Activated T-cell treated with anti-CD3 and anti-CD28 coated beads for 4 hours (primary cell): ENCODE data around the gene ANKRD39.

ENCODE experiments used
- DNase-seq: peaks from one replicate; pipeline ENCODE4 v3.0.0-alpha.2; 2020

The ANKRD39 gene

GRCh38 chr2:96852667-96853066, 5.1 kb downstream of the ANKRD39 start:
- DNase-seq, result no peak

DNA sequence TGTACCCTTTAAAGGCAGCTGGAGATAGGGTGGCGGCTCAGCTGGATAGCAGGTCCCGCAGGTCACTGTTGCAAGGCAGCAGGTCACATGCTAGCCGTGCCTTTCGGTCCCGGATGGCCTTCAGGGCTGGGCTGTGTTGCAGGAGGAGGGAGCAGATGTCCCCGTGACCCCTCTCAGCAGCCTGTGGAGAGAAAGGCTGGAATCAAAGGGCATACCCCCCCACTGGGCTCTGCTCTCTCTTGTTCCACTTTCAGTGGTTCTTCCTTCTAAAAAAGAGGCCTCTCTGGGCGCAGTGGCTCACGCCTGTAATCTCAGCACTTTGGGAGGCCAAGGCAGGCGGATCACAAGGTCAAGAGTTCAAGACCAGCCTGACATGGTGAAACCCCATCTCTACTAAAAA, 9.6 kb downstream of the ANKRD39 start:
- no peak for DNase-seq

DNA sequence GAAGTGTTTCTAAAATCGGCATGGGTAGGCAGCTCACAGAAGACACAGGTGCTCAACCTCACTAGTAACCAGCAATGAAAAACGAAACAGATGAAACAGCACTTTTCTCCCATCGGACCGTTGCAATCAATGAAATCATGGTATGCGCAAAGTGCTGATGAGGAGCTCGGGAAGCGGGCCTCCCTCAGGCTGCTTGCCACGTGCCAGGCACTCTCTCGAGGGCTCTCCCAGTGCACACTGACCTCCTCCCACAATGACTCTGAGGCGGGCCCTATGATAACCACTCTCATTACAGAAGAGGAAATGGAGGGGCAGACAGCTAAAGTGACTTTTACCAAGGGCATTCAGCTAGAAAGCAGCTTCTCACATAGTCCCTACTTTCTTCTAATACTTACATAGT, 10.2 kb downstream of the ANKRD39 start:
- no peak for DNase-seq

GRCh38 chr2:96846825-96847224, 11.0 kb downstream of the ANKRD39 start:
- DNase-seq, result no peak

- DNase-seq, result no peak
Measured at GRCh38 chr2:96844405-96844808, 13.4 kb downstream of the ANKRD39 start.

DNA sequence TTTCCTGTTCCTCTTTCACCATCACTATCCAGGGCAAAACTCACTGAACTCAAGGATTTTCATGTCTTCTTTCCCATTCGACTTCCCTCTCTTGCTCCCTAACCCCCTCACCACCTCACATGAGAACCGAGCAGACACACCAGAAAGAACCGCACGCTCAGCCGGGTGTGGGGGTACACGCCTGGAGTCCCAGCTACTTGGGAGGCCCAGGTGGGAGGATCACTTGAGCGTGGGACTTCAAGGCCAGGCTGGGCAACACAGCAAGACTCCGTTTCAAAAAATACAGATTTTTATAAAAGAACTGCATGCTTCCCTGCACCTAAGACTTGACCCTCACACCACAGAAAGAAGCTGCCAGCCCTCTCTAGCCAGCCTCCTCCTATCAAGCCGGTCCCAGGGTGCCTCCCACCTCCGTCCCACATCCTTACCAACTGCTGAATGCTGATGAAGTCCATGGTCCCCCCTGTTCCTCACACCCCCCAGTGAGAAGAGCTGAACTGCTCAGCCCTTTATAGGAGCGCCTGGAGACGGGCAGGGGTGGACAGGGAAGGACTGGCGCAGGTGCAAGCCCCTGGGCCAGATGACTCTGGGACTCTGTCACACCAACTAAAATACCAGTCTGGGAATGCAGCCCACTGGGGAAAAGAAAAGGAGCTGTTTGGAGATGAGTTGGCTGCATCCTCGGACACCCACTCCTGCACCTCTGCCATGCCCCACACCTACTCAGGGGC, 14.1 kb downstream of the ANKRD39 start, which contains the start of gene ANKRD23:
Gene ANKRD23 (minus strand): TSS at position 484 of the 731 bp plus-strand sequence. CDS start 29 bp downstream, at position 455.
- DNase-seq, result no peak

DNA sequence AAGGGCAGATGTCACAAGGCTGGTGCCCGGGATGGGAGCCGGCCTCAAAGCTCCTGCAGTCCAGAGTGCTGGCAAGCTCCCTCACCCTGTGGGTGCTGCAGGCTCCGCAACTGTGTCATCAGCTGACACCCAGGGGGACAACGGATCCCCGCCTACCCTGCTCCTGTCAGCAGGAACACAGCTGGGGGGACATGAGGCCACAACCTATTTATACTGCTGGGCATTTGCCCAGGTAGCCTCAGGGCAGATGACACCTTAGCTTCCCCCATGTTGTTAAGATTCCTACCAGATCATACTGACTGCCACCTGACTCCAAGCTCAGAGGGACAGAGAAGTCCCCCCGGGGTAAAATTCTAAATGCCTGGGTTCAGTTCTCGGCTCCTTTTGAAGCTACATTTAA, 15.2 kb downstream of the ANKRD39 start:
- no peak for DNase-seq

DNA sequence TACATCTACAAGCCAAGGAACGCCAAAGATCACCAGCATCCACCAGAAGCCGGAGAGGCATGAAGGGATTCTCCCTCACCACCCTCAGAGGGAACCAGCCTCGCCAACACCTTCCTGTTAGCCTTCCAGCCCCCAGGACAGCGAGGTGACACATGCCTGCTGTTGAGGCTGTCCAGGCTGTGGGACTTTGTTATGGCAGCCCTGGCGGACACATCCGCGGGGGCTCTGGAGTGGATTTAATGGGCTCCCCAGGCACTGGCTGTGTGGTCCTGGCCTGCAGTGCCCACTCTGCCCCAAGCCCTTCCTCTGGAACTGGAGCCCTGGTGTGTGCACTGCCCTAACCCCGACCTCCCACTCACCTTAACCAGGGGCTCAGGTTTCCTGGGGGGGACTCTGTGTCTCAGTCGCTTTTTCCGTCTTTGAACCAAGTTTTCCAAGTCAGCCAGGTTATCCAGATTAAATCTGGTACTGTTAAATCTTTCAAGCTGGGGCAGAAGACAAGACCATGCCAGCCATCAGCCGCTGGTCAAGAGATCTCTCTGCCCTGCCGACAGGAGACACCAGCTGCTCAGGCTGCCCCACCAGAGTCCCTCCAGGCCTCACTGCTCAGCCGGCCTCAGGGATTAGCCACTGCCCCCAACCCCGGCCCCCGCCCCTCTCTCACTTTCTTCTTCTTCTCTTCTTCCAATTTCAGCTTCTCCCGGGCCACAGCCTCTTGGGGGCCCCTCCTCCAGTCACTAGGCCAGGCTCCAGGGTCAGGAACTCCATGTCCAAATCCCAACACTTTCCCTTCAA, 15.9 kb downstream of the ANKRD39 start:
- no peak for DNase-seq

DNA sequence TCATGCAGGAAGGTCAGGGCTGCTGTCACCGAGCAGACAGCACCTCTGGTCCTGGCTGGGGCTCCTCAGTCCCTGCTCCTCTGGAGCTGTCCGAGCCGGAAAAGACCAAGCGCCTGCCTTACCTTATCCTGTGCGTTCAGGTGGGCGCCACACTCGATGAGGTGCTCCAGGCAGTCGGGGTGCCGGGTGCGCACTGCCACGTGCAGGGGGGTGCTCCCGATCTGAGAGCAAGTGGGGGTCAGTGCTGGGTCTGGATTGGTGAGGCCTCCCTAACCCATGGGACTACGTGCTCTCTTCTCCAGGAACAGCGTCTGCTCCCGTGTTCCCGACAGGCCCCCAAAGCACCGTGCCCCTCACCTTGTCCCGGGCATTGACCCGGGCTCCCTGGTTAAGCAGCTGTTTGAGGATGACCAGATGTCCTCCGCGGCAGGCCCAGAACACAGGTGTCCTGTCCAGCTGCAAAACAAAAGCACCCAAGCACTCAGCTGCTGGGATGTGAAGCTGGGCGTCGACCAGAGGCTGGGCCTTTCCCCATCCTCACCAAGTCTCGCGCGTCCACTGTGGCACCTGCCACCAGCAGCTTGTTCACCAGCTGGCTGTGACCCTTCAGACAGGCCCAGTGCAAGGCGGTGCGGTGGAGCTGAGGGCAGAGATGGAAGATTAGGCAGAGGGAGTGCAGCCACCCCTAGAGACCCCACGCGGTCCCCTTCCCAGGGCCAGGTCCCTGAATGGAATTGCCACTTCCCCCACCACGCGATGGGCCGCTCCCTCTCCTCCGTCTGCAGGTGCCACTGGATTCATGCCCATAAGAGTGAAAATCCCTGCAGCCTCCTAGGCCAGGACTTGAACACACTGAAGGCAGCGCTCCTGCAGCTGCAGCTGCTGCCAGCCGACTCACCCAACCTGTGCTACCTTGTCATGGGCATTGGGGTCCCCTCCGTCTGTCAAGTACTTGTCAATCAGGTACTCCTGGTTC, 17.7 kb downstream of the ANKRD39 start:
- DNase-seq, result no peak

- DNase-seq, result peak; percentile 56
Measured at GRCh38 chr2:96839293-96839874, 18.4 kb downstream of the ANKRD39 start.

DNA sequence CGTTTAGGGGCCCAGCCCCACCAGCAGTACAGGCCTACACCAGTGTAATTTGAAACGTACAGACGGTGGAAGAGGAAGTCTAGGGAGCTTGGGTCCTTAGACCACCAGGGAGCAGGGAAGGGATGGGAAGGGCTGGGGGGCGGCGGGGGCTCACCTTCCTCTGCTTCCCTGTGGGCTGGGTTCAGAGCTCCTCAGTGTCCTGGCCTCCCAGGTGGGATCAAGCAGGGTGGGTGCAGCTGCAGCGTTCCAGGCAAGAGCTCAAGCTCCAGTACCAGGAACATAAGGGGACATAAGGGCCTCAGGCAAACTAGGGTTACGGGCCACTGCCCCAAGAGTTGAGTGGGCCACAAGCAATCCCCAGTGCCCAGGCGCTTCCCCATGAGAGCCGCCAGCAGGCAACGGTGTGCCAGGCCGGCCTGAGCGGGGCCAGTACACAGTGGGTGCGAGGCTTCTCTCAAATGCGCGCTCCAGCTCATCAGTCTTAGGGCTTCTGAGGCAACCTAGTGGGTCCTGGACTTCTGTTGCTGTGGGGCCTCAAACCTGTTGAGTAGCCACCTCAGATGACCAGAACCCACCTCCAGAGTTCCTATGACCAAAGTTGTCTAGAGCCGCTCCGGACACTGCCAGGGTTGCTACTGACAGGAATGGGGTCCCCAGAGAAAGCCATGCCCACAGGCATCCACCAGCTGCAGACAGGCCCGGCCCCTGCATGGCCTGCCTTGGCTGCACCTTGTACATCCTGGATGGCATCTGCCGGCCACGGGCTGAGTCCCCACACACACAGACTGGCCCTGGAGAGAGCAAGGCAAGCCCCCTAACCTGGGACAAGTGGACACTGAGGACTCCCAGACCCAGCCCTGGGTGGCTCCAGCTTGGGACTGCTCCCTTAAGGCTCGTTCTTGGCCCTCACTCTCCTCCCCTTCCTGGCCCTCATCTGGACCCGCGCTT, 19.2 kb downstream of the ANKRD39 start:
- no peak for DNase-seq

DNA sequence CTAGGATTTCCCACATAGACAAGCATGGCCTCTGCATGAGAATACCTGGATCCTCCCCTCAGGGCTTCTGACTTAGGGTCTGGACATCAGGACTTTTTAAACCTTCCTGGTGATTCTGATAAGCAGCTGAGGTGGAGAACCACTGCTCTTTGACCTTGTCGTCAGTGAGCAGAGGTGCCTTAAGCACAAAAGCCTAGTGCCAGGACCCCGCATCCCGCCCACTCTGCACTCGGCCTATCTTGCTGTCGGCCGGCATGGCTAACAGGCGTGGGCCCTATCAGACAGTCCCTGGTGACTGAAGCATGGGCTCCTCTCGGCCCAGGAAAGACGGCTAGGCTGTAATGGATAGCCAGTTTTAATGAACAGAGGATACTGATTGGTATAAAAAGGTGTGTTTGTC, 20.2 kb downstream of the ANKRD39 start:
- DNase-seq, result no peak

GRCh38 chr2:96835830-96836229, 22.0 kb downstream of the ANKRD39 start:
- no peak for DNase-seq

- DNase-seq, result no peak
Measured at GRCh38 chr2:96832754-96833507, 24.9 kb downstream of the ANKRD39 start.

- DNase-seq, result no peak
Measured at GRCh38 chr2:96832408-96832753, 25.4 kb downstream of the ANKRD39 start.

- no peak for DNase-seq
Measured at GRCh38 chr2:96831679-96832078, 26.1 kb downstream of the ANKRD39 start.

DNA sequence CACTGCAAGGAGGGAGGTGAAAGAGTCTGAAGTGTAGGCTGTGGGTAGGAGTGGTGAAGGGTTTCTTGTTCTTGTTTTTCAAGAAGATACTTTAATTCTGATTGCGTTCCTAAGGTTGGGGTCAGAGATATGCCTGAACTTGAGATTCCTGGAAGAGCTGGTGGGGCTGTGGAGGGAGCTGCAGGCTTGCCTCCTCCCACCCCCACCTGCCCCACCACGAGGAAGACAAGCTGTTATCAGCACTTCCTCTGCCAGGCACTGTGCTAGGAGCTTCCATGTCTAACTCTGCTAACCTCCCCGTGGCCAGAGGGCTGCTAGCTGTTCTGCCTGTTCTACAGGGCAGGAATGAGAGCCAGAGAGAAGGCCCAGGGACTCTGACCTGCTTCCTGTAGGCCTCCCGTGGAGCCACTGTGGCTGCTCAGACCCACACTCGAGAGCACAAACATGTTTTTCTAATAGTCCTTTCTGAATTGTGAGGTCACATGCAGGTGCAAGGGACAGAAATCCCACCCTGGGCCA, 27.7 kb downstream of the ANKRD39 start:
- no peak for DNase-seq

DNA sequence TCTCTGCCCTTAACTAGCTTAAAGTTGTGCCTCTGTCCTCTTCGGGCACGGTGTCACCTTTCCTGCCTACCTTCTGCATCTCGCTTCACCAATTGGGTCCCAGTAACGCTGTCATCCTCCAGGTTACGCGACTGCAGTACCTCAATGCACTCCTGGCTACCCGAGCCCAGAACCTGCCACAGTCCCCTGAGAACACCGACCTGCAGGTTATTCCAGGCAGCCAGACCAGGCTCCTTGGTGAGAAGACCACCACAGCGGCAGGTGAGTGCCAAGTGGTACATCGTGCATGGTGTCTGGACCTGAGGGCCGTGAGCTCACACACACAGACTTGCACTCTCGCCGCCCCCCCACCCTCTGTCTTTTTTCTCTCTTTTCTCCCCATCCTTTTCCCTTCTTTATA, 28.9 kb downstream of the ANKRD39 start:
- DNase-seq, result no peak

DNA sequence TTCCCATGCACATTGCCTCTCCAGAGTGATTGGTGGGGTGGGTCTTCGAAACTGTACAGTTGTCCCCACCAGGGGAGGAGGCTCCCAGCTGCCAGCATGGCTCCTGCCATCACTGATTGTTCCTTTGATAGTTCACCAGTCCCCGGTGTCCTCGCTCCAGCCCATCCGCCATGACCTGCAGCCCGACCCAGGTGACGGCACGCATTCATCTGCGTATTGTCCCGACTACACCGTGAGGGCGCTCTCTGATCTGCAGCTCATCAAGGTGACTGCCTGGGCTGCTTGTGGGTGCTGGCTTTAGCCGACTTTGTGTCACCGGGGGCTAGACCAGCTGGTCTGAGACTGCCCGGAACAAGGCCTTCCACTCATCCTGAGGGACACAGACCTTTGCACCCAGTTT, 29.4 kb downstream of the ANKRD39 start:
- no peak for DNase-seq

- DNase-seq, result no peak
Measured at GRCh38 chr2:96826546-96827278, 31.1 kb downstream of the ANKRD39 start.
